Ishikawa (cell line): ENCODE measurements around the gene PALS1.

Experiments used
- CEBPB ChIP-seq: IDR thresholded peaks from 2 replicates; pipeline ENCODE4 v1.6.1; 2012
- EP300 ChIP-seq: IDR thresholded peaks from 2 replicates; pipeline ENCODE4 v1.6.1; 2012; ENCODE audit warnings: borderline replicate concordance
- FOXM1 ChIP-seq: IDR thresholded peaks from 2 replicates; pipeline ENCODE4 v1.6.1; 2012; ENCODE audit warnings: low read depth, borderline replicate concordance
- RAD21 ChIP-seq: IDR thresholded peaks from 2 replicates; pipeline ENCODE4 v1.6.1; 2012; ENCODE audit warnings: low read depth
- TAF1 ChIP-seq: IDR thresholded peaks from 2 replicates; pipeline ENCODE4 v1.6.1; 2012; ENCODE audit warnings: low read depth, mild to moderate bottlenecking
- TCF12 ChIP-seq: IDR thresholded peaks from 2 replicates; pipeline ENCODE4 v1.6.1; 2012; ENCODE audit warnings: low read depth
- TEAD4 ChIP-seq: IDR thresholded peaks from 2 replicates; pipeline ENCODE4 v1.6.1; 2012
- YY1 ChIP-seq: IDR thresholded peaks from 2 replicates; pipeline ENCODE4 v1.6.1; 2012; ENCODE audit warnings: low read depth
- TF ChIP-seq, protein P1 (sequence below): IDR thresholded peaks from 2 replicates; pipeline ENCODE4 v1.6.1; 2012

DNA sequence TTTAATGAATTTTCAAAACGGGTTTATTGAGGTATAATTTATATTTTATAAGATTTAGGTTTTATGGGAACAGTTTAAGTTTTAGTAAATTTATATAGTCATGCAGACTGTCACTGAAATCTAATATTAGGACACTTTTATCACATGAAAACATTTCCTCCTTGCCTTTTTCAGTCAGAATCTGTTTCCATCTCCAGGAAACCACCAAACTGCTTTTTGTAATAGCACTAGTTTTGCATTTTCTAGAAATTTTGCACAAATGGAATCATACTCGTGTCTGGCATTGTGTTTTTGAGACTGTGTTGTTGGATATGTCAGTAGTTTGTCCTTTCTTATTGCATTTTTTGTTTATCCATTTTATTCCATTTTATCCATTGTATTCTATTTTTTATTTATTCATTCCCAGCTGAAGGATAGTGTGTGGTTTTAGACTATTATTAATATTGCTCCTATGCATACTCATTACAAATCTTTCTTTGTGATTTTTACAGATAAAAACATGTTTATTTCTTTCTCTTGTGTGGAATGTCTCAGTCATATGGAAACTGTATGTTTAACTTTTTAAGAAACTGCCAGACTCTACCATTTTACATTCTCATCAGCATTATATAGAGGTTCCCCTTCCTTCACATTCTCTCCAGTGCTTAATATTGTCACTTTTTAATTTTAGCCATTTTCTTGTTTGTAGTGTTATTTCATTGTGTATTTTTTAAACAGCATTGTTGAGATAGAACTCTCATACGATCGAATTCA, 26.5 kb downstream of the PALS1 start:
- TF ChIP-seq RAD21 = no peak
- TF ChIP-seq TCF12 = no peak
- TF ChIP-seq FOXM1 = no peak
- no peak for TF ChIP-seq EP300
- TF ChIP-seq, protein P1, sequence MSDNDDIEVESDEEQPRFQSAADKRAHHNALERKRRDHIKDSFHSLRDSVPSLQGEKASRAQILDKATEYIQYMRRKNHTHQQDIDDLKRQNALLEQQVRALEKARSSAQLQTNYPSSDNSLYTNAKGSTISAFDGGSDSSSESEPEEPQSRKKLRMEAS = no peak
- TF ChIP-seq TEAD4 = no peak
- no peak for TF ChIP-seq TAF1
- TF ChIP-seq CEBPB = no peak
- no peak for TF ChIP-seq YY1
